HEK293 (cell line): ENCODE measurements around the gene CTDSP1.

Source experiments
- CTCF ChIA-PET: fragments of 350-600 bp; formaldehyde crosslinking; extraction: SDS; loops from one replicate; lab custom pipeline; 2021; ENCODE audit warnings: antibody characterized with exemption; lab: Yijun Ruan, JAX
- POLR2A ChIA-PET: fragments of 300-600 bp; formaldehyde crosslinking; extraction: SDS; loops from one replicate; lab custom pipeline; 2020; ENCODE audit warnings: antibody characterized with exemption, inconsistent platforms; lab: Yijun Ruan, JAX
- H3K27ac ChIP-seq: fragments of 200-500 bp; sonication (Bioruptor generic); 2 replicates; pipeline ENCODE4 v1.5.1; 2014; ENCODE audit warnings: low read depth, low read length, control low read depth, inconsistent platforms; ENCODE audit errors: extremely low read depth
- H3K36me3 ChIP-seq, 2 experiments: fragments of 200-500 bp in 1 of 2; sonication (Bioruptor generic) in 1 of 2; 1 replicate in 1 of 2; 2 replicates in 1 of 2; pipeline ENCODE4 v1.5.1; 2014 to 2017; ENCODE audit warnings: inconsistent platforms in 2 of 2, low read length in 2 of 2; ENCODE audit not compliant: control insufficient read depth in 2 of 2, insufficient read depth in 1 of 2
- H3K4me1 ChIP-seq: fragments of 200-500 bp; sonication (Bioruptor generic); 2 replicates; pipeline ENCODE4 v1.5.1; 2014; ENCODE audit warnings: mild to moderate bottlenecking, low read length, inconsistent platforms; ENCODE audit not compliant: control insufficient read depth, insufficient read depth
- H3K4me3 ChIP-seq: 2 replicates; pipeline ENCODE4 v1.5.1; 2011; ENCODE audit warnings: low read depth, mild to moderate bottlenecking, control low read depth, low read length, moderate library complexity
- H3K9me3 ChIP-seq: fragments of 200-500 bp; sonication (Bioruptor generic); 2 replicates; pipeline ENCODE4 v1.5.1; 2014; ENCODE audit warnings: low read depth, low read length, inconsistent platforms; ENCODE audit not compliant: control insufficient read depth, insufficient read depth
- ELK4 ChIP-seq: IDR thresholded peaks from 2 replicates; pipeline ENCODE4 v1.6.1; 2011; ENCODE audit warnings: mild to moderate bottlenecking, low read depth, low read length, borderline replicate concordance
- GFI1B ChIP-seq: fragments of 450-650 bp; formaldehyde crosslinking; IDR thresholded peaks from 2 replicates; pipeline ENCODE4 v1.5.1; 2016; ENCODE audit warnings: missing biosample characterization, missing genetic modification characterization
- GLI4 ChIP-seq: fragments of 450-650 bp; formaldehyde crosslinking; IDR thresholded peaks from 2 replicates; pipeline ENCODE4 v1.5.1; 2016; ENCODE audit warnings: missing biosample characterization, missing genetic modification characterization
- IKZF3 ChIP-seq: fragments of 450-650 bp; IDR thresholded peaks from 2 replicates; pipeline ENCODE4 v1.5.0; 2018; ENCODE audit warnings: missing biosample characterization, mild to moderate bottlenecking, missing genetic modification characterization, moderate library complexity
- KLF7 ChIP-seq: fragments of 450-650 bp; formaldehyde crosslinking; IDR thresholded peaks from 2 replicates; pipeline ENCODE4 v1.5.1; 2016; ENCODE audit warnings: missing biosample characterization, missing genetic modification characterization, borderline replicate concordance
- KLF9 ChIP-seq: fragments of 450-650 bp; formaldehyde crosslinking; IDR thresholded peaks from 2 replicates; pipeline ENCODE4 v1.5.1; 2016; ENCODE audit warnings: missing biosample characterization, missing genetic modification characterization, low read depth
- ZNF132 ChIP-seq: fragments of 450-650 bp; formaldehyde crosslinking; IDR thresholded peaks from 2 replicates; pipeline ENCODE4 v1.5.1; 2017; ENCODE audit warnings: missing biosample characterization, missing genetic modification characterization, borderline replicate concordance
- ZNF223 ChIP-seq: fragments of 450-650 bp; formaldehyde crosslinking; IDR thresholded peaks from 2 replicates; pipeline ENCODE4 v1.5.1; 2016; ENCODE audit warnings: missing biosample characterization, missing genetic modification characterization
- ZNF239 ChIP-seq: fragments of 450-650 bp; formaldehyde crosslinking; IDR thresholded peaks from 2 replicates; pipeline ENCODE4 v1.5.1; 2016; ENCODE audit warnings: missing biosample characterization, missing genetic modification characterization
- ZNF274 ChIP-seq, 2 experiments: fragments of 200-500 bp in 1 of 2; fragments of 450-650 bp in 1 of 2; sonication (Bioruptor generic) in 1 of 2; formaldehyde crosslinking in 1 of 2; IDR thresholded peaks; 2 replicates each; pipeline versions ENCODE4 v1.5.1 to v1.6.1; 2014 to 2016; ENCODE audit warnings: borderline replicate concordance in 1 of 2, inconsistent platforms in 1 of 2, low read length in 1 of 2, missing biosample characterization in 1 of 2, missing genetic modification characterization in 1 of 2
- ZNF394 ChIP-seq: fragments of 450-650 bp; formaldehyde crosslinking; IDR thresholded peaks from 2 replicates; pipeline ENCODE4 v1.5.1; 2016; ENCODE audit warnings: missing biosample characterization, missing genetic modification characterization, mild to moderate bottlenecking, moderate library complexity, borderline replicate concordance
- ZNF416 ChIP-seq: fragments of 450-650 bp; formaldehyde crosslinking; IDR thresholded peaks from 2 replicates; pipeline ENCODE4 v1.5.1; 2016; ENCODE audit warnings: missing biosample characterization, missing genetic modification characterization
- ZNF571 ChIP-seq: fragments of 450-650 bp; formaldehyde crosslinking; IDR thresholded peaks from 2 replicates; pipeline ENCODE4 v1.5.0; 2017; ENCODE audit warnings: missing biosample characterization, missing genetic modification characterization
- ZNF600 ChIP-seq: fragments of 450-650 bp; formaldehyde crosslinking; IDR thresholded peaks from 2 replicates; pipeline ENCODE4 v1.5.1; 2016; ENCODE audit warnings: missing biosample characterization, missing genetic modification characterization
- ZNF677 ChIP-seq: fragments of 450-650 bp; IDR thresholded peaks from 2 replicates; pipeline ENCODE4 v1.5.0; 2018; ENCODE audit warnings: missing biosample characterization, mild to moderate bottlenecking, missing genetic modification characterization, moderate library complexity
- ZNF701 ChIP-seq: fragments of 450-650 bp; formaldehyde crosslinking; IDR thresholded peaks from 2 replicates; pipeline ENCODE4 v1.5.1; 2016; ENCODE audit warnings: missing biosample characterization, missing genetic modification characterization
- ZNF776 ChIP-seq: fragments of 450-650 bp; formaldehyde crosslinking; IDR thresholded peaks from 2 replicates; pipeline ENCODE4 v1.5.0; 2017; ENCODE audit warnings: missing biosample characterization, missing genetic modification characterization, borderline replicate concordance
- TF ChIP-seq, protein P1 (sequence below): fragments of 450-650 bp; formaldehyde crosslinking; IDR thresholded peaks from 2 replicates; pipeline ENCODE4 v1.5.1; 2016; ENCODE audit warnings: missing biosample characterization, missing genetic modification characterization, borderline replicate concordance
- TF ChIP-seq, protein P2 (sequence below): fragments of 450-650 bp; formaldehyde crosslinking; IDR thresholded peaks from 2 replicates; pipeline ENCODE4 v1.5.1; 2016; ENCODE audit warnings: missing biosample characterization, missing genetic modification characterization

The CTDSP1 gene

DNA sequence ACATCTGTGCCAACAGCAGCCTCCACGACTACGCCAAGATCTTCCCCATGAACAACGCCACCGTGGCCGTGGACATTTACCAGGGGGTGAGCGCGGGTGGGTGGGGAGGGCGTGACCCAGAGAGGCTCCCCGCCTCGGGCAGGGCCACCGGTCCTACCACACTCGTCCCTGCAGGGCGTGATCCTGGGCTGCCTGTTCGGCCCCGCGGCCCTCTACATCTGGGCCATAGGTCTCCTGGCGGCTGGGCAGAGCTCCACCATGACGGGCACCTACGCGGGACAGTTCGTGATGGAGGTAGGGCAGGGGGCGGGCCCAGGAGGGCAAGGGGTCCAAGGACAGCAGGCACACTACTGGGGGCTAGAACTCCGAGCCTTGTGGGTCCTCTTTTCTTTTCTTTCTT lies 8.5 kb upstream of the CTDSP1 start:
- no peak overlapping the region for H3K27ac ChIP-seq
- H3K4me3 ChIP-seq: no peak overlapping the region
- 0 out of 2 replicates have a peak, but pooled peaks cover 4% of the 10 kb centered on the region for H3K4me1 ChIP-seq
- POLR2A ChIA-PET: interaction anchor here (0.6 kb wide), 1 partner anchor 317 kb away, joined by 6 read pairs; no protein-coding TSS in a partner anchor
- H3K9me3 ChIP-seq: no peaks in the 10 kb centered on the region
- TF ChIP-seq ZNF416: no peak
- TF ChIP-seq, protein P1, sequence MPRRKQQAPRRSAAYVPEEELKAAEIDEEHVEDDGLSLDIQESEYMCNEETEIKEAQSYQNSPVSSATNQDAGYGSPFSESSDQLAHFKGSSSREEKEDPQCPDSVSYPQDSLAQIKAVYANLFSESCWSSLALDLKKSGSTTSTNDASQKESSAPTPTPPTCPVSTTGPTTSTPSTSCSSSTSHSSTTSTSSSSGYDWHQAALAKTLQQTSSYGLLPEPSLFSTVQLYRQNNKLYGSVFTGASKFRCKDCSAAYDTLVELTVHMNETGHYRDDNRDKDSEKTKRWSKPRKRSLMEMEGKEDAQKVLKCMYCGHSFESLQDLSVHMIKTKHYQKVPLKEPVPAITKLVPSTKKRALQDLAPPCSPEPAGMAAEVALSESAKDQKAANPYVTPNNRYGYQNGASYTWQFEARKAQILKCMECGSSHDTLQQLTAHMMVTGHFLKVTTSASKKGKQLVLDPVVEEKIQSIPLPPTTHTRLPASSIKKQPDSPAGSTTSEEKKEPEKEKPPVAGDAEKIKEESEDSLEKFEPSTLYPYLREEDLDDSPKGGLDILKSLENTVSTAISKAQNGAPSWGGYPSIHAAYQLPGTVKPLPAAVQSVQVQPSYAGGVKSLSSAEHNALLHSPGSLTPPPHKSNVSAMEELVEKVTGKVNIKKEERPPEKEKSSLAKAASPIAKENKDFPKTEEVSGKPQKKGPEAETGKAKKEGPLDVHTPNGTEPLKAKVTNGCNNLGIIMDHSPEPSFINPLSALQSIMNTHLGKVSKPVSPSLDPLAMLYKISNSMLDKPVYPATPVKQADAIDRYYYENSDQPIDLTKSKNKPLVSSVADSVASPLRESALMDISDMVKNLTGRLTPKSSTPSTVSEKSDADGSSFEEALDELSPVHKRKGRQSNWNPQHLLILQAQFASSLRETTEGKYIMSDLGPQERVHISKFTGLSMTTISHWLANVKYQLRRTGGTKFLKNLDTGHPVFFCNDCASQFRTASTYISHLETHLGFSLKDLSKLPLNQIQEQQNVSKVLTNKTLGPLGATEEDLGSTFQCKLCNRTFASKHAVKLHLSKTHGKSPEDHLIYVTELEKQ (tag by site-specific recombination): no peak
- TF ChIP-seq ZNF132 (tag by site-specific recombination): no peak
- no peak for TF ChIP-seq ZNF677 (tag by site-specific recombination)
- TF ChIP-seq, protein P2, sequence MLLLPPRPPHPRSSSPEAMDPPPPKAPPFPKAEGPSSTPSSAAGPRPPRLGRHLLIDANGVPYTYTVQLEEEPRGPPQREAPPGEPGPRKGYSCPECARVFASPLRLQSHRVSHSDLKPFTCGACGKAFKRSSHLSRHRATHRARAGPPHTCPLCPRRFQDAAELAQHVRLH (tag by site-specific recombination): no peak
- no peak for TF ChIP-seq ZNF600 (tag by site-specific recombination)
- TF ChIP-seq ZNF274 (IDR thresholded peaks at IDR 0.05; ENCODE audit: low read length): no peak
- TF ChIP-seq ZNF274 (tag by site-specific recombination; IDR thresholded peaks at IDR 0.05; ENCODE audit: borderline replicate concordance): no peak
- TF ChIP-seq GFI1B (tag by site-specific recombination): no peak
- TF ChIP-seq ZNF701 (tag by site-specific recombination): no peak
- TF ChIP-seq ZNF239 (tag by site-specific recombination): no peak
- TF ChIP-seq ZNF394 (tag by site-specific recombination): no peak
- no peak for TF ChIP-seq KLF9 (tag by site-specific recombination)
- no peak for TF ChIP-seq ZNF776 (tag by site-specific recombination)
- TF ChIP-seq IKZF3 (tag by site-specific recombination): no peak
- no peak for TF ChIP-seq ELK4
- TF ChIP-seq, all 188 proteins: peak for 0
- H3K36me3 ChIP-seq: no peaks in the 10 kb centered on the region
- CTCF ChIA-PET: no interaction called here

GRCh38 chr2:218392459-218392858 lies 7.2 kb upstream of the CTDSP1 start:
- POLR2A ChIA-PET: interaction anchor here (0.9 kb wide), 1 partner anchor 123 kb away, joined by 3 read pairs; the partner anchor contains the start of genes AAMP and PNKD
- Histone ChIP-seq H3K4me1 (peaks cover 12% of the 10 kb centered on the region), H3K27ac (no peak overlapping the region), H3K36me3 (no peaks in the 10 kb centered on the region), H3K4me3 (no peak overlapping the region), H3K9me3 (no peaks in the 10 kb centered on the region)
- CTCF ChIA-PET: no interaction called here
- TF ChIP-seq GLI4 (tag by site-specific recombination): no peak
- no peak for TF ChIP-seq KLF7 (tag by site-specific recombination)
- no peak for TF ChIP-seq ZNF571 (tag by site-specific recombination)
- TF ChIP-seq ZNF223 (tag by site-specific recombination): no peak
